HepG2 (cell line): ENCODE data around the gene COBLL1. TPM values are rescaled to one million over a fixed set of nuclear protein-coding genes. Genes with fewer than 3 reads are reported as not detected.

Experiments
- ADNP ChIP-seq: sonication (generic); formaldehyde crosslinking; IDR thresholded peaks from 2 replicates; pipeline ENCODE4 v1.4.0; 2020; ENCODE audit warnings: missing genetic modification reagents
- ATF7 ChIP-seq, 2 experiments: fragments of 450-650 bp in 1 of 2; sonication (generic) in 1 of 2; formaldehyde crosslinking in 1 of 2; IDR thresholded peaks; 2 replicates each; pipeline versions ENCODE4 v1.4.0 to v1.6.1; 2016 to 2020; ENCODE audit warnings: antibody characterized with exemption in 1 of 2, mild to moderate bottlenecking in 1 of 2, missing genetic modification reagents in 1 of 2
- CBFB ChIP-seq: sonication (generic); formaldehyde crosslinking; IDR thresholded peaks from 2 replicates; pipeline ENCODE4 v1.4.0; 2020; ENCODE audit warnings: missing genetic modification reagents
- DPF2 ChIP-seq: sonication (generic); formaldehyde crosslinking; IDR thresholded peaks from 2 replicates; pipeline ENCODE4 v1.4.0; 2020; ENCODE audit warnings: mild to moderate bottlenecking, low read depth, missing genetic modification reagents, borderline replicate concordance
- ELF1 ChIP-seq: sonication (generic); formaldehyde crosslinking; IDR thresholded peaks from 2 replicates; pipeline ENCODE4 v1.4.0; 2020; ENCODE audit warnings: missing genetic modification reagents
- ETV5 ChIP-seq: IDR thresholded peaks from 2 replicates; pipeline ENCODE4 v1.6.1; 2018; ENCODE audit warnings: missing biosample characterization, missing genetic modification reagents, inconsistent platforms, borderline replicate concordance
- FOXP1 ChIP-seq, 2 experiments: fragments of 450-650 bp in 1 of 2; IDR thresholded peaks; 2 replicates each; pipeline ENCODE4 v1.6.1; 2017 to 2018; ENCODE audit warnings: antibody characterized with exemption in 1 of 2
- GFI1 ChIP-seq: sonication (generic); formaldehyde crosslinking; IDR thresholded peaks from 2 replicates; pipeline ENCODE4 v1.5.0; 2020; ENCODE audit warnings: missing genetic modification reagents, mild to moderate bottlenecking, borderline replicate concordance
- HDAC2 ChIP-seq: sonication (generic); formaldehyde crosslinking; IDR thresholded peaks from 2 replicates; pipeline ENCODE4 v1.4.0; 2020; ENCODE audit warnings: missing genetic modification reagents
- NR2F6 ChIP-seq, 2 experiments: IDR thresholded peaks; 2 replicates each; pipeline ENCODE4 v1.6.1; 2016; ENCODE audit warnings: antibody characterized with exemption in 1 of 2, mild to moderate bottlenecking in 1 of 2
- NRL ChIP-seq: sonication (generic); formaldehyde crosslinking; IDR thresholded peaks from 2 replicates; pipeline ENCODE4 v1.5.0; 2020; ENCODE audit warnings: missing genetic modification reagents, mild to moderate bottlenecking, moderate library complexity, borderline replicate concordance
- POGZ ChIP-seq: sonication (generic); formaldehyde crosslinking; IDR thresholded peaks from 2 replicates; pipeline ENCODE4 v1.4.0; 2020; ENCODE audit warnings: mild to moderate bottlenecking, missing genetic modification reagents
- SPEN ChIP-seq: sonication (generic); formaldehyde crosslinking; IDR thresholded peaks from 2 replicates; pipeline ENCODE4 v1.5.1; 2020; ENCODE audit warnings: low read depth, mild to moderate bottlenecking, missing genetic modification reagents
- SRSF1 ChIP-seq: fragments of 200-400 bp; formaldehyde crosslinking; optimal IDR thresholded peaks from 2 replicates; pipeline ENCODE3; 2017; ENCODE audit warnings: mild to moderate bottlenecking, low read depth, low read length, moderate library complexity
- ZFYVE20 ChIP-seq: sonication (generic); formaldehyde crosslinking; IDR thresholded peaks from 2 replicates; pipeline ENCODE4 v1.8.0; 2023; ENCODE audit warnings: low read depth, mild to moderate bottlenecking, moderate library complexity, missing genetic modification reagents, borderline replicate concordance
- ZNF354B ChIP-seq: sonication (generic); formaldehyde crosslinking; IDR thresholded peaks from 2 replicates; pipeline ENCODE4 v1.8.0; 2022; ENCODE audit warnings: mild to moderate bottlenecking, missing genetic modification reagents
- ZNF382 ChIP-seq: sonication (generic); formaldehyde crosslinking; IDR thresholded peaks from 2 replicates; pipeline ENCODE4 v1.5.0; 2020; ENCODE audit warnings: missing genetic modification reagents, mild to moderate bottlenecking, borderline replicate concordance
- ZNF564 ChIP-seq: sonication (generic); formaldehyde crosslinking; IDR thresholded peaks from 2 replicates; pipeline ENCODE4 v1.8.1; 2023; ENCODE audit warnings: mild to moderate bottlenecking, missing genetic modification reagents
- ZNF670 ChIP-seq: sonication (generic); formaldehyde crosslinking; IDR thresholded peaks from 2 replicates; pipeline ENCODE4 v1.8.0; 2022; ENCODE audit warnings: mild to moderate bottlenecking, missing genetic modification reagents, borderline replicate concordance
- ZNF761 ChIP-seq: sonication (generic); formaldehyde crosslinking; conservative IDR thresholded peaks from 2 replicates; pipeline ENCODE4 v1.4.0; 2020; ENCODE audit warnings: mild to moderate bottlenecking, missing genetic modification reagents
- ZNF772 ChIP-seq: sonication (generic); formaldehyde crosslinking; IDR thresholded peaks from 2 replicates; pipeline ENCODE4 v1.5.0; 2020; ENCODE audit warnings: mild to moderate bottlenecking, missing genetic modification reagents
- ZNF850 ChIP-seq: sonication (generic); formaldehyde crosslinking; conservative IDR thresholded peaks from 2 replicates; pipeline ENCODE4 v1.9.0; 2021; ENCODE audit warnings: mild to moderate bottlenecking, missing genetic modification reagents
- ZNF879 ChIP-seq: sonication (generic); formaldehyde crosslinking; IDR thresholded peaks from 2 replicates; pipeline ENCODE4 v1.8.1; 2023; ENCODE audit warnings: missing genetic modification reagents
- polyA plus RNA-seq, 8 experiments: library from polyadenylated mRNA; depleted of rRNA in 3 of 8; stranded (reverse) in 7 of 8; unstranded in 1 of 8; fragments of >200 nt; fragmentation: Illumina TruSeq in 4 of 8; extraction: Trizol in 4 of 8; gene quantifications; 2 replicates each; pipeline versions ENCODE4 v1.2.1 to v1.2.3, GENCODE V29; 2011 to 2016; ENCODE audit warnings: low read depth in 4 of 8, missing spikeins in 1 of 8, mixed read lengths in 1 of 8; ENCODE audit not compliant: insufficient read depth in 1 of 8
- total RNA-seq, 5 experiments: library from RNA; depleted of rRNA; stranded (reverse); fragments of >200 nt; fragmentation: Illumina TruSeq; extraction: Trizol; gene quantifications; 2 replicates each; pipeline ENCODE4 v1.2.3, GENCODE V29; 2016; ENCODE audit warnings: low read depth in 1 of 5
- TF ChIP-seq, protein P1 (sequence below), 2 experiments: sonication (generic) in 1 of 2; formaldehyde crosslinking in 1 of 2; IDR thresholded peaks; 2 replicates each; pipeline versions ENCODE4 v1.4.0 to v1.6.1; 2016 to 2020; ENCODE audit warnings: borderline replicate concordance in 1 of 2, low read depth in 1 of 2, mild to moderate bottlenecking in 1 of 2, missing genetic modification reagents in 1 of 2
- TF ChIP-seq, protein P2 (sequence below): sonication (generic); formaldehyde crosslinking; IDR thresholded peaks from 2 replicates; pipeline ENCODE4 v1.4.0; 2020; ENCODE audit warnings: missing genetic modification reagents

Gene COBLL1
- total and polyA plus RNA-seq, 2 of the 13 experiments (the other 11 are each of a cell fraction or from before 2014, with no cell fraction given): 32.6 to 86.8 TPM

GRCh38 chr2:164840458-164840929, 1.1 kb downstream of the COBLL1 start (continued):
- TF ChIP-seq, protein P1, sequence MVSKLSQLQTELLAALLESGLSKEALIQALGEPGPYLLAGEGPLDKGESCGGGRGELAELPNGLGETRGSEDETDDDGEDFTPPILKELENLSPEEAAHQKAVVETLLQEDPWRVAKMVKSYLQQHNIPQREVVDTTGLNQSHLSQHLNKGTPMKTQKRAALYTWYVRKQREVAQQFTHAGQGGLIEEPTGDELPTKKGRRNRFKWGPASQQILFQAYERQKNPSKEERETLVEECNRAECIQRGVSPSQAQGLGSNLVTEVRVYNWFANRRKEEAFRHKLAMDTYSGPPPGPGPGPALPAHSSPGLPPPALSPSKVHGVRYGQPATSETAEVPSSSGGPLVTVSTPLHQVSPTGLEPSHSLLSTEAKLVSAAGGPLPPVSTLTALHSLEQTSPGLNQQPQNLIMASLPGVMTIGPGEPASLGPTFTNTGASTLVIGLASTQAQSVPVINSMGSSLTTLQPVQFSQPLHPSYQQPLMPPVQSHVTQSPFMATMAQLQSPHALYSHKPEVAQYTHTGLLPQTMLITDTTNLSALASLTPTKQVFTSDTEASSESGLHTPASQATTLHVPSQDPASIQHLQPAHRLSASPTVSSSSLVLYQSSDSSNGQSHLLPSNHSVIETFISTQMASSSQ (IDR thresholded peaks at IDR 0.05; ENCODE audit: low read depth): peak; percentile 86
- TF ChIP-seq, protein P1 (CRISPR knock-in tag; IDR thresholded peaks at IDR 0.05; ENCODE audit: borderline replicate concordance): peak; percentile 93
- TF ChIP-seq ZNF354B: no peak
- peak; percentile 78 for TF ChIP-seq SRSF1
- no peak for TF ChIP-seq ZNF761 (CRISPR knock-in tag)
- TF ChIP-seq ELF1 (CRISPR knock-in tag): peak; percentile 63; the same call in 1 of the 2 replicates
- TF ChIP-seq ZNF879 (CRISPR knock-in tag): no peak; the same call in 1 of the 2 replicates
- TF ChIP-seq ETV5 (CRISPR knock-in tag): peak; percentile 45; the same call in 1 of the 2 replicates
- TF ChIP-seq NR2F6 (IDR thresholded peaks at IDR 0.05): peak; percentile 38; the same call in 1 of the 2 replicates
- peak; percentile 67; the same call in 1 of the 2 replicates for TF ChIP-seq NR2F6 (CRISPR knock-in tag; IDR thresholded peaks at IDR 0.05)
- no peak for TF ChIP-seq ZNF564
- TF ChIP-seq SPEN: no peak
- TF ChIP-seq ATF7 (IDR thresholded peaks at IDR 0.05): no peak
- no peak; the same call in 1 of the 2 replicates for TF ChIP-seq ATF7 (CRISPR knock-in tag; IDR thresholded peaks at IDR 0.05)
- no peak for TF ChIP-seq DPF2
- no peak for TF ChIP-seq ZNF382 (CRISPR knock-in tag)
- no peak; the same call in none of the 2 replicates for TF ChIP-seq CBFB (CRISPR knock-in tag)
- TF ChIP-seq, protein P2, sequence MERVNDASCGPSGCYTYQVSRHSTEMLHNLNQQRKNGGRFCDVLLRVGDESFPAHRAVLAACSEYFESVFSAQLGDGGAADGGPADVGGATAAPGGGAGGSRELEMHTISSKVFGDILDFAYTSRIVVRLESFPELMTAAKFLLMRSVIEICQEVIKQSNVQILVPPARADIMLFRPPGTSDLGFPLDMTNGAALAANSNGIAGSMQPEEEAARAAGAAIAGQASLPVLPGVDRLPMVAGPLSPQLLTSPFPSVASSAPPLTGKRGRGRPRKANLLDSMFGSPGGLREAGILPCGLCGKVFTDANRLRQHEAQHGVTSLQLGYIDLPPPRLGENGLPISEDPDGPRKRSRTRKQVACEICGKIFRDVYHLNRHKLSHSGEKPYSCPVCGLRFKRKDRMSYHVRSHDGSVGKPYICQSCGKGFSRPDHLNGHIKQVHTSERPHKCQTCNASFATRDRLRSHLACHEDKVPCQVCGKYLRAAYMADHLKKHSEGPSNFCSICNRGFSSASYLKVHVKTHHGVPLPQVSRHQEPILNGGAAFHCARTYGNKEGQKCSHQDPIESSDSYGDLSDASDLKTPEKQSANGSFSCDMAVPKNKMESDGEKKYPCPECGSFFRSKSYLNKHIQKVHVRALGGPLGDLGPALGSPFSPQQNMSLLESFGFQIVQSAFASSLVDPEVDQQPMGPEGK (CRISPR knock-in tag): peak; percentile 84
- TF ChIP-seq GFI1 (CRISPR knock-in tag): peak; percentile 77
- no peak for TF ChIP-seq ZFYVE20
- no peak for TF ChIP-seq FOXP1 (IDR thresholded peaks at IDR 0.05)
- TF ChIP-seq FOXP1 (CRISPR knock-in tag; IDR thresholded peaks at IDR 0.05): peak; percentile 56; the same call in 1 of the 2 replicates
- TF ChIP-seq NRL (CRISPR knock-in tag): peak; percentile 66; the same call in 1 of the 2 replicates
- TF ChIP-seq HDAC2: peak; percentile 83
- TF ChIP-seq ZNF772 (CRISPR knock-in tag): no peak
- TF ChIP-seq ADNP: no peak
- TF ChIP-seq POGZ (CRISPR knock-in tag): peak; percentile 87; the same call in 1 of the 2 replicates
- TF ChIP-seq ZNF850 (CRISPR knock-in tag): no peak
- peak; percentile 82; the same call in 1 of the 2 replicates for TF ChIP-seq ZNF670 (CRISPR knock-in tag)
